OCI-M1 (cell line): Measurements from ENCODE around the gene TRMT10A.
"Not testable (repeated sequence)": the region's sequence is repeated elsewhere in the genome, so short reads cannot be mapped to it uniquely, and the experiment has no call there.

Experiments used
- DNase-seq: peaks from one replicate; lab custom pipeline; 2025; lab: John Stamatoyannopoulos, UW

Gene TRMT10A

DNA sequence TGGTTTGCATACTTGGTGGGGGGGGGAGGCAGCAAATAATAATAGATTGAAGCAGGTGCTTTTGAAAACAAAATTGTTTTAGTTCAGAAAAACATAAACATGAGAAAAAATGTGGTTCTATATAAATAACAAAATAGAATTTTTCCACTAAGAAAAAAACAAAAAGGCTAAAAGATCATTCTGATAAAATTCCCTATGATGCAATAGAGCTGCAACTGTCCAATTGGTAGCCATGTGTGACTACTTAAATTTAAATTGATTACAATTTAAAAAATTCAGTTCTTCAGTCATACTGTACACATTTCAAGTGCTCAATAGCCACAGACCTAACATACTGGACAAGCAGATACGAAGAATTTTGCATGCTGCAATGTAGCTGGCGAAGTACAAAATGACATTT lies 11.0 kb downstream of the TRMT10A start:
- DNase-seq, result peak; percentile 63

DNA sequence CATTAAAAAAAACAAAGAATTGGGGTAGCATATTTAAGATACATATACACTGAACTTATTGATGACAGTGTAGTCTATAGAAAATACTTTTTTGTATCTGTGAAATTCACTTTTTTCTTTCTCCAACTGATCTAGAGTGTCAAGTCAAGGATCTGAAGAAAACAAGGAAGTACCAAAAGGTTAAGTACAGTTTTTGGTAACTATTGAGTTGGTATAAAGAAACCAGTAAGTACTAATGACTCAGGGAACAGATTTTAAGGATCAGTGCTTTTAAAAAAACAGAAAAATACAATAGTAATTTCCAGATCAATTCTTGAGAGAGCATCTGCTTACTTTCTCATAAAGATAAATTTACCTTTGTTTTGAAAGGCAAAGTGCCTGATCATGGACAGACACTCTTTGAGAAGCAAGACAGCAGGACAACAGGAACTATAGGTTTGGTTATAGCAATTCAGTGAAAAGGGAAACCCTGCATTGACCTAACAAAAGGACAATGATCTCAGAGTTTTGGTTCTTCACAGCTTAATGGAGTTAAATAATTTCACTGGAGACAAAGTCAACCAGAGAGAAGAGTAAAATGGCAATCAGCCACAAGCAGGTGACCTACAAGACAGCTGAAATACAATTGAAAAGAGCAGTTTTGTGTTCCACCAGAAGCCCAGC lies 23.4 kb downstream of the TRMT10A start:
- no peak for DNase-seq

DNA sequence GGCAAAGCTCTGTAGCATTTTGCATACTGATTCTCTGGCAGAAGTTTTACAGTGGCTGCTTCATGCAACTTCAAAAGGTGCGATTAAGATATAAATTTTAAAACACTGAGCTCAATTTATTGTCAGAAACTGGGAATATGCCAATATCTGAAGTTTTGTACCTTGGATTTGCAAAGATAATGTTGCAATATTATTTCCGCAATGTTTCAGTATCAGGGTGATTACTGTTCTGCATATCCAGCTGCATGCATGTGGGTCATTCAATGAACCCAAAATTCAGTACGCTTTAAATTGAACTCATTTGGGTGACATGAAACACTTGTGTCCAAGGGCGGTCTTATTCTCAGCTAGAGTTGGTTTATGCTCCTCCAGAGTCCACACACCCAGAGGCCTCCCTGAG lies 26.2 kb downstream of the TRMT10A start:
- DNase-seq, result no peak

DNA sequence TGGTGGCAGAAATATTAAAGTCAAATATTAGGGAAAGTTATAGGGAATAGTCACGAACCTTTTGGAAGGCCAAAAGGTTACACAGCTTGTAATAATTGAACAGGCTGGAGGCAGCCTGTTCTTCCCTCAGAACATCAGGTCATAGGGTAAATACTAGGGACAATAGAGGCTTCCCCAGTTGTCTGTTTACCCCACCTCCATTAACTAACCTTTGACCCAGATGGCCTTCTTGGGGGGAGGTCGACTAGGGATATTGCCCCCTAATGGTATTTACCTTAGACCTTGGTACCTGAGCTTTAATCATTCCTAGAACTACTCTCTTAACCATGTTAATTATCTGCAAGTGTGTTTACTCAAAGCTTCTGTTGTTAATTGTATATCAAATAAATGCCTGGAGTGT lies 27.0 kb downstream of the TRMT10A start:
- no peak for DNase-seq

DNA sequence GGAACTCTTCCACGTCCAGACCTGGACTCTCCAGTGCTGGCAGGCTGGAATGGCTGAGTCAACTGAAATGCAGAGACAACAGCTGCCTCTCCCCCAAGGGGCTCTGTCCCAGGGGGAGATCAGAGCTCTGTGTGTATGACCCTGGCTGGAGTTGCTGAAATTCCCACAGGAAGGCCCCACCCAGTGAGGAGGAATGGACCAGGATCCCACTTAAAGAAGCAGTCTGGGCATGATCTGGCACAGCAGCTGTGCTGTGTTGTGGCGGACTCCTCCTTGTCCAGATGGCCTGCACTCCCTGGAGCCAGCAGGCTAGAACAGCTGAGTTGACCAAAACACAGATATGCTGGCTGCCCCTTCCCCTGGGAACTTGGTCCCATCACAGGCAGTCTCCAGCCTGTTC lies 27.6 kb downstream of the TRMT10A start:
- no peak for DNase-seq

DNA sequence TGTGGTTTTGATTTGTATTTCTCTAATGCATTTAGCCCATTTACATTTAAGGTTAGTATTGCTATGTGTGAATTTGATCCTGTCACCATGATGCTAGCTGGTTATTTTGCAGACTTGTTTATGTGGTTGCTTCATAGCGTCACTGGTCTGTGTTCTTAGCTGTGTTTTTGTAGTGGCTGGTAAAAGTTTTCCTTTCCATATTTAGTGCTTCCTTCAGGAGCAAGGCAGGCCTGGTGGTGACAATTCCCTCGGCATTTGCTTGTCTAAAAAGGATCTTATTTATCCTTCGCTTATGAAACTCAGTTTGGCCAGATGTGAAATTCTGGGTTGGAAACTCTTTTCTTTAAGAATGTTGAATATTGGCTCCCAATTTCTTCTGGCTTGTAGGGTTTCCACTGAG lies 29.1 kb downstream of the TRMT10A start:
- not testable (repeated sequence) for DNase-seq

DNA sequence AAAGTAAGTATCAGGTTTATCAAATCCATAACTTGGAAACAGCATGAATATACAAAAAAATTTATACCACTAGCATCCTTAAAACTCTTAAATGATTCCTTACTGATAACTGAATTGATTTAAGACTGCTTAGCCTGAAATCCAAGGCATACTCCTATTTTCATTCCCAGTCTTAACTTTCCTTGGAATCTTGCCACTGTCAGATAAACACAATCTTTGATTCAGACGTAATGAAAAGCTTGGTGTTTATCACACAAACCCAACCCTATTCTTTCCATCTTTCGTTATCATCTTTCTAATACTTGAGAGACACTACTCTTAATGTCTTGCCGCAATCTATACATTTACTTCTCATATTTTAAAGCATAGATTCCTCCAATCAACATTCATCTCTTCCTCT lies 33.9 kb downstream of the TRMT10A start:
- DNase-seq, result no peak

DNA sequence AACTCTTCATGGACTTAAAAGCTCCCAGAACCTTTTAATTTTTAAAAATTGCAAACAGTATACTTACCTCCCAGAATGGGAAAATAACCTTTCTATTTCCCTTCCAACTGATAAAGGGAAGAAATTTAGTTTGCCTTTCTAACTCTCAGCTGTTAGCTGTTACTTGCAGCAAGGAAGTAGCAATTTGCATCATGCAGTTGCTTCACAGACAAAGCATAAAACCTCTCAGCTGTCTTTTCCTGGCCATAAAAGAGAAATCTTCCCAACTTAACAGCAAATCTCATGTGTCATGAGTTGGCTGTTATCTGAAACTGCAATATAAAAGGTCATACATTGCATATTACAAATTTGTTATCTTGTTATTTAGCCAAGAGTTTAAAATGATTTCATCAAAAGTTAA lies 34.6 kb downstream of the TRMT10A start:
- peak; percentile 60 for DNase-seq

DNA sequence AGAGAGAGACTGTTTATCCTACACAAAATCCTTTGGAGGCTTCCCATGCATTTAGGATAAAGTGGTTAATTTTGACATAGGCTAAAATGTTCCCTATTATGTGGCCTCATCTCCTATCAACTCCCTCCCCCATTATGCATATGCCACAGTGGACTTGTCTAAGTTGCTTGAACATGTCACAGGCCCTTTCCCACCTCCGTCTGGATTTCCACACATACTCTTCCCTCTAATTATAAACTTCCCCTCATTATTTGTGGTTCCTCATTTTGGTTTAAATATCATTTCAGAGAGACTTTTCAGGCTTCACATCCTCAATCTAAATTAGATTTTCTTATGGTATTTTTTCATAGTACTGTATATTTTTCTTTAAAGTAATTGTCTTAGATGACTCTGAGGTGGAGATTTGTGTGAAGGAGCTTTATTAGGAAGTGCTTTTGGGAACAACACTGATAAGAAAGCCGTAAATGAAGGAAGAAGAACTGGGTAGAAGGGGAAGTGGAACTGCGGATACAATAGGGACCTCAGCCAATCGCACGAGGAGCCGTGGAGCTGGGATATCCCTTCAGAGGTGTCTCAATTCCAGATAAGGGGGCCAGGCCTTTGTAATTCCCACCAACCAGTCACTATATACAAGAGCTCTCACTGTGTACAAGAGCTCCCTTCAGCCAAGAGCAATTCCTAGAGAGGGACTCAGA lies 45.1 kb downstream of the TRMT10A start:
- DNase-seq, result no peak

DNA sequence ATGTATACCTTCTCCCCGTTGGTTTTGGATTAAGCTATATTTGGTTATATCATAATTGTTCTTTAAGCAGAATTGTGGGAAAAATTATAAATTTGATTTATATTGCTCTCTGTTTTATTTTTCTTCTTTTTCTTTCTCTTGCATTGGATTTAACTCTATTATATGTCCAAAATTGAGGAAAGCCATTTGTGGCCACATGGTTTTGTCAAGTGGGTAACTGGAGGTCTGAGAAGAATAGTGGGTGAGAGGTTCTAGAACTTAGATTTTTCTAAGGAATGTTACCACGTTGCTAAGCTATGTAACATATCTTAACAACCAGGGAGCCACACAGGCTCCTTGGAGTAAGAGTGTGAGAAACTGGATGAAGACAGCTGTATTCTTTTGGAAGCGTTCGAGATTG lies 53.1 kb downstream of the TRMT10A start, which contains the start of gene C4orf17:
Gene C4orf17, plus strand, starts transcription at position 301 of the 400 bp plus-strand sequence. CDS start 2,061 bp downstream, outside the sequence.
- no peak for DNase-seq

DNA sequence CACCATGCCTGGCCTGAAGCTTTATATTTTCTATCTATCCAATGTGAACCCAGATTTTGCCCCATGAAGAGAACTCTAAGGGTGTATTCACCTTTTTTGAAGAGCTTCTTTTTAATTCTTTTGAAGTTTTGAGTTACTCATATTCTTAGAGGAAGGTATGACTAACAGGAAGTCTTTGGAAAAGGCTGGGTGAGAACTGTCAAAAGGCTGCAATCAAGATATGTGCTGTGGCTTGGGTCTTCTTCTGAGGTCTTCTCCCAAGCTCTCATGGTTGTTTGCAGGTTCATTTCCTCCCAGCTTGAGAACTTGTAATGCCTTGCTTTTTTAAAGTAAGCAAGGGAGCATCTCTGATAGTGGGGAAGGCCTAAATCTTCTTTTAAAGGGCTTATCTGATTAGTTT lies 56.1 kb downstream of the TRMT10A start:
- DNase-seq, result peak; percentile 7

DNA sequence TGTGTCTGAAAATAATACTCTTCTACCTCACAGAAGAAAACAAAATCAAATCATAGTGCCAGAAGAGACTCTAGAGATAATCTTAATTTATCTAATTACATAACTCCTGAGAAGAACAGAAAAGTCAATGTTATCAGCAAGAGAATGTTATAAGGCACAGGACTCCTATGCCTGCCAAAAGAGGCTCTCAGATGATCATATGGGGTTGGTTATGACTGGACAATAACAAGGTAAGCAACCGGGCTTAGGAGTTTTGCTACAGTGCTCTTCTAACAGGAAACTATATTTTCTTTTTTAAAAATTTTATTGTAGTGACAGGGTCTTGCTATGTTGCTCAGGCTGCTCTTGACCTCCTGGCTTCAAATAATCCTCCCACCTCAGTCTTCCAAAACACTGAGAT lies 56.5 kb downstream of the TRMT10A start:
- DNase-seq, result no peak

DNA sequence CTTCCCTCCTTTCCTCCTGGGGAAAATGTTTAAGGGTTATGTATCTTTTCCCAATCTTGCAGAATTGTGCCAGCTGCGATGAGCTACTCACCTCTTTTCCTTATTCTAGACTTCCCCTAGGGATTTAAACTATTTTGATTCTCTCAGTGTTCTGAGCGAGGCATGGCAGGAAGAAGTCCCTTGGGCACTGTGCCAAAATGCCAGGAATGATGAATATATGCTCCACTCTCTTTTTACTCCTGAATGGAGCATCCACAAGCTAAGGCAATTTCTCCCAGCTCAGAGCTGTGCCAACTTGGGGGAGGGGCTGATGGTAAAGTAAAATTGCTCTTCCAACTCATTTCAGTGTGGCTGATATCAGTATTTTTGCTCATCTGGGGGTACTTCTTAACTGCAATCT lies 57.1 kb downstream of the TRMT10A start:
- no peak for DNase-seq

DNA sequence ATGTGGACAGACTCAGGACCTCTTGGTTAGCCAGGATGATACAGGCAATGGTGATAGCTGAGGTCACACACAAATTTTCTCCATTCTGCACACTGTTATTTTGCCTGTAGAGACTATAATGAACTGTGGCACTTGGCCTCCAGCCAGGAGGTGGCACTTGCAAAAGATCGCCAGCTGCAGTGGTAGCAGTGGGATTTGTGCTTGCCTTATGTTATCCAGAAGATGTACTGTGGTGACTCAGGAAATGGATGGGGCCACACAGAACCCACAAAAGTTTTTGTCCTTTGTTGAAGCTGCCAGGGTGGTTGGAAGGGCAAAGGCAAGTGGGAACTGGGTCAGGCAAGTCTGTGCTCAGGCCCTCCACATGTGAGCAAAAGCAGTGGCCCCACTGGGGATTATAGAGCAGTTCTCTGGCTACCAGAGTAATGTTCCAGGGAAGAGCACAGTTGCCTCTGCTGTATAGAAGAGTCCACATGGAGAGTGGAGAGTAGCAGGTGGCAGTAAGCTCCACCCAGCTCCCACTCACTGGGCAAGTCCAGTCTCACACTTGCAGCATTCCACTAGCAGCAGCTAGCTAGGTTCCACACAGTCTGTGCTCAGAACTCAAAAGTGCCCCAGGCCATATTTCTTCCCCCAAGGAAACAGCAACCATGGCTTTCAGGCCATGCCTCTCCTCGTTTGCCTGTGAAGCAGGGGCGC lies 58.9 kb downstream of the TRMT10A start:
- no peak for DNase-seq
